Hindlimb muscle (tissue), 1 donor: ENCODE data around the gene CACNA1C. TPM values are rescaled to one million over a fixed set of nuclear protein-coding genes. Genes with fewer than 3 reads are reported as not detected.
A peak's percentile ranks its signal among the peaks of the same experiment; 100 is the strongest.
"Not testable (repeated sequence)": the region's sequence is repeated elsewhere in the genome, so short reads cannot be mapped to it uniquely, and the experiment has no call there.

Source experiments
- DNase-seq: peaks from one replicate; pipeline ENCODE4 v3.0.0-alpha.2; 2013
- polyA plus RNA-seq: library from polyadenylated mRNA; unstranded; fragments of 120-200 nt; gene quantifications from one replicate; pipeline ENCODE4 v1.2.1, GENCODE V29; 2013; ENCODE audit not compliant: insufficient read length

Gene CACNA1C
- polyA plus RNA-seq, 1 donor = 3.4 TPM

DNA sequence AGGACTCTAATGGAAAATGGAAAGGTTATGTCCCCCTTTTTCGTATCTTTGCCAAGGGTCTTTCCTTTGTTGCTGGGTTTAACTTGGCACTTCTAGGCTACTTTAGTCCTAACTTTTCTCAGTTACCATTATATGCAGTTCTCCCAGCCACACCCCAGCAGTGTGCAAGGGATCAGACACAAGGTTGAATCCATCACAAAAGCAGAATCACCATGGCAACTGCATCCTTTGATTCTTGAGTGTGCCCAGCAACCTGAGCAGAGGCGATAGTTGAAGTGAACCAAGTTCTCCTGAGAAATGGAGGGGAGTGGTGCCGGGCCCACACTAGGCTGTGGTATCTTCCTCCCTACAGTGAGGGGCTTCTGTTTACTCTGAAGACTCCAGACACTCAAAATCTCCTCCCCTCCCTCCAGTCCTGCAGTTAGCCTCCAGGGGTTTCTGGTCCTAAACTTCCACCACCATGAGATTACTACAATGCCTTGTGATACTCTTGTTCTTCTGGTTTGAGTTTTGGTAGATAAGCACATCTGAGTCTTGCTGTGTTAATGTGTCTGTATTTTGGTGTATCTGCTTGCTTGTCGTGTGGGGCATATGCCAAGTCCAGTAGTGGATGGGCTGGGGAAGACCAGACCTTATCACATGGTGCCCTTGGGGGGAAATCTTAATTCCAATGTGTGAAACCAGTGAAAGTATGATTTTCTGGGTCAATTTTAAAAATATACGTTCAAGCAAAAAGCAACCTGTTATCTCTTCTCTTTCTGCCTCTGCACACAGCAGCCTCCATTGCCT lies 183.9 kb downstream of the CACNA1C start:
- no peak for DNase-seq

DNA sequence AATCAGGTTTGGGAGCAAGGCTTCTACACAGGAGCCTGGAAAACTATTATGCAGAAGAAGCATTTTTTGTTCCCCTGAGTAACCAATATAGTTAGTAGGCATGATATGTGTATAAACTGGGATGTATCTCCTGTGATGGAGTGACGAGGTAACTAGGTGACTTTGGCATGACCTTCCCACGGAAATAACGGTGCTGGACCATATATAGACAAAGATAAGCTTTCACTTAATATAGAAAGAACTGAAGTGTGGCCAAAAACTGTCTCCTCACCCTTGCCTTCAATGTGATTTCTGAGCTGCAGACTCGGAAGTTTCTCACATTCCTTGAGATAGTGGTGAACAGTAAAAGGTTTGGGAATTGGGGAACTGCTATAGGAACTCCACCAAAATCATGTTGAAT lies 185.3 kb downstream of the CACNA1C start:
- no peak for DNase-seq

DNA sequence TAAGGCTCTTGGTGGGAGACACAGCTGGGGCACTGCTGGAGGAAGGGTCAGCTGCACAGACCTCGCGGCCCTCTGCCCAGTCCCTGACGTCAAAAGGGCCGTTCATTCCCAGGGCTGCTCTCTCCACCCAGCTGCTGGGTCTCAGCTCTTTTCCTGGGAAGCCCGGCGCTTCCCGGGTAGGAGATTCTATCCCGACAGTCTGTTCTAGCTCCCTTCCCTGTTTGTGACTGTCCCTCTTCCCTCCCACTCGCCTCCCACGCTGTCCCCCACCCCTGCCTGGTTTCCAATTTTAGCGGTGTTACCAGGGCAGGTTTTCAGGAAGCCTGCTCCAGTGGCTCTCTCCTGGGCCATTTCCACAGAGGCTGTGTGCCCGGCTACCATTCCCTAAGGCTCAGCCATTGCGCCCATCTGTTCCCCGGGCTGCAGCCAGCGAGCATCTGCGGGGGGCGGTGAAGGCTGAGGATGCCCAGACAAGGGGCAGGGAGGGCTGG lies 186.6 kb downstream of the CACNA1C start:
- no peak for DNase-seq

DNA sequence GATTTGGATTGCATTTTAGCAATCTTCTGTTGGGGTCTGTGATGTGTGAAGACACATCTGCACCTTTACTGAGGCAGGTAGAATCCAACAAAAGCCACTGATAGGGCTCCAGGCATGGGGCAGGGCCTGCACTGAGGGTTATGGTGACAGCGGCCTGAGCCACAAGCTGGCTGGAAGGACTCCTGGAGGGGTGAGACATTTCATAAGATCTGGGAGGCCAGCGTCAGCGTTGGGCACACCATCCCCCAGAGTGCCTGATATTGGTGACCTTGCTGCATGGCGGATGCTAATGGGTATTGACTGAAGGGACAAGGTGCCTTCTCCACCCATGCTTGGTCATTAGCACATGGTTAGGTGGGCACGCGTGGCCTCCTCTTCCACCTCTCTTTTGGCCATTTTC lies 187.6 kb downstream of the CACNA1C start:
- no peak for DNase-seq

DNA sequence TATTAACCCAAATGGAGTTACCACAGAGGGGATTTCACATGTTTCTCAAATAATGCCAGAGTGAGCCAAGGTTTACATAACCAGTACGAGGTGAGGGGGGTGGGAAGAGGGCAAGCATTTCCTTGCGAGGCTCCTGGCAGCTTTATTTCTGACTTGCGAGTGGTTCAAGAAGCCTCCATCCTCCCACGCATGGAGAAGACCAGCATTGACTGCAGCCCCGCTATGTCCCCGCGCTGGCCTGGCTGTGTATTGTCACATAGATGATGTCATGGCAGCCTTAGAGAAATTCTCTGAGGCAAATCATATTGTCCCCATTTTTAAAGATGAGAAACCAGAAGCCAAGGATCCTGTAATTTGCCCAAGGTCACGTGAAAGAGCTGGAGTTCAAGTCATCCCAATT lies 188.2 kb downstream of the CACNA1C start:
- no peak for DNase-seq

DNA sequence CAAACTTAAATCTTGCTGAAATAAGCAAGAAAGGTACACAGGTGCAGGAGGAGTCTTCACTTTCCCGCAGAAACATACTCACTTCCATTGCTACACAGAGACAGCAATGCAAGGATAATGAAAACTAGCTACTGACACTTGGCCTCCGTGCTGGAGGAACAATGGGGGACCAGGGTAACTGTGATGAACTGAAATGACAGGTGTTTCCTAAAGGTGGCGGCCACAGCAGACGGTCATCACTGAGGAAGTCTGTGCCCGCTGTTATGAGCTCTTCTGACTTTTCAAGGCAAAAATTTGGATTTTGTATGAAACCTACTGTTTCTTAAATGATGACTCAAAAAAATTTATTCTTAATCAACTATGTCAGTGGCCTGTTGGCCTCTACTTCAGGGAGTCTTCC lies 189.4 kb downstream of the CACNA1C start:
- no peak for DNase-seq

DNA sequence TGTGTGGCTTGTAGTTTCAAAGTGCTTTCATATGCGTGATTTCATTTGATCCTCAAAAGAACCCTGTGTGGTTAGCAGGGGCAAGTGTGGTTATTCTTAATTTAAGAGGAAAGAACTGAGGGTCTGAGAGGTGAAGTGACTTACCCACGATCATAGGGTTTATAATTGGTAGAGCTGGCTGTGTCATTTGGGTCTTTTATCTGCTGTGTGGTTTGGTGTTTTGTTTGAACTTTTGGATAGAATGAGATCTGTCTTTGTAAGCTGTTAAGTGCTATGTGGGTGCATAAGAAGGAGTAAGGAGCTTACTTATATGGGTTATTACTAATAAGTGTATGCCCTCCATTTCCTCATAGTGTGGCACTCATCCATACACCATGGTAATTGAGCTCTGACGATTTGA lies 190.0 kb downstream of the CACNA1C start:
- no peak for DNase-seq

DNA sequence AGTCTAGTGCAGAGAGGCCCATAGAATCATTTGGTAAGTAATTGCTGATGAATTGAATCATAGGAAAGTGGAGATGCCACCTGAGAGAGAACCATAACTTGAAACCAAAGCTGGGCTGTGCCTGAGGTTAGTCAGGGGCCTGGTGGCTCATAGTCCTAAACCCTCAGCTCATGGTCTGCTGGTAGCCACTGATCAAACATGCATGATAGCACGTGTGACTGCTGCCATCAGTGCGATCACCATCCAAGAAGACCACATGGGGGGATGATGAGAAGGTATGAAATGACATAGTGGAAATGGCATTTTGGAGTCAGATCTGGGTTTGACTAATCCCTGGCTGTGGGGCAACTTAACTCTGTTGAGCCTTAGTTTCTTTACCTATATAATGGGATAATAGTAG lies 190.5 kb downstream of the CACNA1C start:
- no peak for DNase-seq

DNA sequence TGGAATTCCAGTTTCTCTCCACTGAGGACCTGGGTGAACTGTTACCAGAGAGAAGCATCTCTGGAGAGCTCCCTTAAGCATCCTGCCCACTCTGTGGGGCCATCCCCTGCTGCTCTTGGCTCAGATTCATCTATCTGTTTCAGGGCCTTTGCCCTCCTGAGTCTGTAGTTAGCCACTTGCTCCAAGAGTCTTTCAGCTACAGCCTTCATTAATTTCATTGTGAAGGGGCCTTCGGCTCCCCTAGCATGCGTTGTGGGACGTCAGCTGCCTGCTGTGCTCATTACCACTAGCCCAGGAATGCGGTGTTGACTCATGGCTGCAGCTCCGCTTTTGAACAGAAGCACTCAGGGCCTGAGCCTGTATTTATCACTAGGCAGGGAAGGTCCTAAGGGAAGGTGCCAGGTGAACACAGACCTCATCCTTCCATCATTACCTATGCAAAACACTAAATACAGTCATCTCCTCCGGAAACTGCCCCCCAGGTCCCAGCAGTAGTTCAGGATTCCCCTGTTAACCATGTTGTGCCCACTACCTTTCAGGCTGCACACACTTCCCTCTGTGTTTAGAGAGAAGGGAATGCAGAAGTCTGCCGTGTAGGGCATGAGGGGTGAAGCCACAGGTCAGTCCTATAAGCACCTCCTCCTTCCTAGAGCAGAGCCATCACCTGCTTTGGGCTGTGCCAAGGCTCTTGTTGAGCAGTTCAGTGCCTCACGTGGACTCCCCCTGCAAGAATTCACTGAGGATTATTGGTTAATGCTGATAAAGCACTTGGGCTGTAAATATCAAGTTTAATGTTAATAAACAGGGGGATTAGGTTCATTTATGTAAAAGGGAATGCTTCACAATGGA lies 191.4 kb downstream of the CACNA1C start:
- DNase-seq = no peak

DNA sequence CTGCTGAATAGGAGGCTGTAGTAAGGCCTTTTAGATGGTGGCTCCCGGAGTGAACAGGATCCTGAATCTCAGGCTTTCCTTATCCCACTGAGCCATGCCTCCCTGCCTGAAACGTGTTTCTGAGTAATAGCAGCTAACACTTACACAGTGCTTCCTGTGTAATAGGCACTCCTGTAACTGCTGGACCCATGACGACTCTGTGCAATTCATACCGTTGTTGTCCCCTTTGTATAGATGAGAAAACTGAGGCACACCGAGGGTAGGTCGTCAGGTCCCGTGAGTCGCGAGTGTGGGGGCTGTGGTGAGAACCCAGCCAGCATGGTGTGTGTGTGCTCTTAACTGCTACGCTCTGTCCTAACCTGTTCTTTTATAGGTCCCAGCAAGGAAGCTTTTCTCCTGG lies 193.6 kb downstream of the CACNA1C start:
- DNase-seq = no peak

DNA sequence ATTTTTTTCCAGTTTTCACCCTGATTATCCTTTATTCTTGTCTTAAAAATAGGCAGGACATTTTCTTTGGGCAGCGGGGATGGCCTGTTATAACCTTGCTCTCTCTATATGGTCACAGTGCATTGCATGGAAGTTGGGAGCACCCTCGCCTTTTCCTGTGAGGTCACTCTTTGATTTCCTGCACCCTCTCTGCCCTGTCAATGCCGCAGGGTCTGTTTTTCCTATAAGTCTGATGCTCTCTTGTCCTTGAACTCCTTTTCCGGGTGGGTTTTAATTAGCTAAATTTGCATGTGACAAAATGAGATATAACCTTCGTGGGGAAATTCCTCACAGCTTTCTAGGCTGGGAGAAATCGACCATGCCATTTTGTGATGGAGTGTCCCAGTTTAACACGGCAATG lies 194.3 kb downstream of the CACNA1C start:
- DNase-seq = no peak

DNA sequence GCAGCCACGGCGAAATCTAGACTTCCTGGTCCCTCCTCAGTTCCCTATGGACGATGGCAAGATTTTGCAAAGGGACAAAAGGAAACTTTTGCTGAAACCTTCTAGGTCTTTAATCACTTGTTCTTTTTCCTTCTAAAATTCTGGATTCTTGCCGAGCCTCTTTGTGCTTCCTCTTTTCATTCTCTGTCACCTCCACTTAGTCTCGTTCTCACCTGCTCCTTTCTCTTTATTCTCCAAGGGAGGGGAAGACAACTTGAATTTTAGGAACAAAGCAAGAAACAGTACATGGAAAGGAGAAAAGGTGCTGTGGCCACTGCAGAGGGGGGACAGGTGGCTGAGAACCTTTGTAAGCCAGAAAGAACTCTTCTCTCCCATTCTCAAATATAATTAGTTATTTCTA lies 194.8 kb downstream of the CACNA1C start:
- DNase-seq = no peak

DNA sequence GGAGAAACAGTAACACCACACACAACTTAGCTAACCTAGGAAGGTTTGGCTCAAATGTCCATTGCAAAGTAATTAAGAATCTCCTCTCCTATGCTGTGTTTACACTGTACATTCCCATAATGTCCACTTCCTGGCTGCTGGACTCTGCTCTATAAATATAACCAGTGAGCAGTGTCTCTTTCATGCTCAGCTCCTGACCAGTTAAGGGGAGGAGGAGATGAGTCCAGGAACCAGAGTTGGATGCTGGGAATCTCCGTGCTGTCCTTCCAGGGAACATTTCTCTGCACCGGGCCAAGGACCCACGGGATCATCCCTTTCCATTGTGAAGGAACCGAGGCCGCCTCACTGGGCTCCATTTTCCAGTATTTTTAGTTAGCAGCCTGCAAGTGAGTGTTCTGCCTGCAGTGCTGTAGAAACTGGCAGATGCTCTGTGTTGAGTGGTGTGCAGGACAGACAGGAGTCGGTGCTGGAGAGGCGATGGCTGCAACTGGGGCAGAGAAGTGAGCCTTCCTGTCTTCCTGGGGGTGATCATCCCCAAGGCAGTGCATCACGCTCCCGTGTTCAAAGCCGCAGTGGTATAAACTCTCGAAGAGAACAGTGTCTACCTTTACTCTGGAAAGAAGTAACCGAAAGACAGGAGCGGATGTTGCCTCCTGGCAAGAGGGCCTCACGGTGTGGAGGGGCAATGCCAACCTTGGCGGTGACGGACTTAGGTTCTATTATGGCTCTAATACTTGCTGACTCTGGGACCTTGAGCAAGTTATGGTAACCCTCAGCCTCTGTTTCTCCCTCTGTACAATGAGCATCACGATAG lies 195.5 kb downstream of the CACNA1C start:
- DNase-seq = peak; percentile 64

DNA sequence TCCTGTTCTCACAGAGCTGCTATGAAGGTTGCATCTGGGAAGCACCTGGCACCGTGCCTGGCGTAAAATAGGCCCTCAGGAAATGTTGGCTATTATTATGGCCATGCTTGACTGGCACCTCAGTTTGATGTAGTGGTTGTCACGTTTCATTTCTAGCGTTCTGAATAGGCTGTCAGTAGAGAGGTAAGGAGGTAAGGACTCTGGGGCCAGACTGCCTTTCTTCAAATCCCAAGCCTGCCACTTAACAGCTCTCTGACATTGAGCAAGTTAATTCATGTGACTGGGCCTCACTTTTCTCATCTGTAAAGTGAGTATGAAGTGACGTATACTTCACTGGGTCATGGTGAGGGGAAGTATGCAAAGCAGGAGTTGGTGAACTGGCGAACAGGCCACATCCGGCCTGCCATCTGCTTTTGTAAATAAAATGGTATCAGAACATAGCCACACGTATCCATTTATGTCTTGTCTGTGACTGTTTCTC lies 196.2 kb downstream of the CACNA1C start:
- DNase-seq = no peak

DNA sequence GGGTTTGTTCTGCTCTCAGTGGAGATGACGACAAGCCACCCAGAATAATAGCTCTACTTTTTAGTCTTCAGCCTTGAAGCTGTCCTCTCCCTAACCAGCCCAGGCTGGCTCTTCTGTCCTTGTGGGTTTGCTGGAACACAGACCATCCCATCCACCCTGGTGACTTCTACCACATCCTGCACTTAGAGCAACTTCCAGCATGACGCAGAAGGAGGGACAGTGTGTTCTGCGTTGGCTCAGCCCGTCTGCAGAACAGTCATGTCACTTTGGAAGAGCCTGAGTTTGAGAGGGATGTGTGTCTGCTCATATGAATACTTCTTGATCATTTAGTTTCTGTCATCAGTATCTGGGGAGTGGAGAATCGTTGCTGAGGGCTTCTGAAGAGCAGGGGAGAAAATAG lies 198.0 kb downstream of the CACNA1C start:
- DNase-seq = no peak

DNA sequence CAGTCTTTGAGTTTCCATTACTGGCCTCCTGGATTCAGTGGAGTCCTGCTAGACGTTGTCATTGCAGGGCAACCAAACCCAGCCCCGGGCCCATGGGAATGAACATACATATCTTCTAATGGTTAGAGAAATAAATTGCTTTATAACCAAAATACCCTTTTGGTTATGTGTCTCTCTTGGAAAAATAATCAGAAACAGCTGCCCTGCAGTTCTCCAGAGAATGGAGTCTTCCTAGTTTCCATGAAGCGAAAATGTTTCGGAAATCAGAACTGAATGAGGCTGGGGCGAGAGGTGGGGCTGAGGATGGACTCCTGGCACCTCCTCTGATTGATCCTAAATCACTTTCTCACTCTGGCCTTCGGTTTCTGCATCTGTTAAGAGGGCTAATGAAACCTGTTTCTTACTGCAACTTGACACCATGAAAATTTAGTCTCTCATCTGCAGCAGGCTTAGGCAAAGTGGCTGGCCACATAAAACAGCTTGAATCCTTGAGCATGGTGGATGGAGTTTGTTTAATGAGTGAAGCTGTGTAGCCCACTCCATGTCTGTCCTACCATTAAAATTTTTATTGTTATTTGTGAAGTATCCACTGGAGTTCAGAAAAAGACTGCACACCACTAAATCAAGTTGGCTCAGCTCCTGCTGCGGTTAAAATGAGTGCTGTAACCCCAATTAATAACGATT lies 198.9 kb downstream of the CACNA1C start:
- DNase-seq = no peak

DNA sequence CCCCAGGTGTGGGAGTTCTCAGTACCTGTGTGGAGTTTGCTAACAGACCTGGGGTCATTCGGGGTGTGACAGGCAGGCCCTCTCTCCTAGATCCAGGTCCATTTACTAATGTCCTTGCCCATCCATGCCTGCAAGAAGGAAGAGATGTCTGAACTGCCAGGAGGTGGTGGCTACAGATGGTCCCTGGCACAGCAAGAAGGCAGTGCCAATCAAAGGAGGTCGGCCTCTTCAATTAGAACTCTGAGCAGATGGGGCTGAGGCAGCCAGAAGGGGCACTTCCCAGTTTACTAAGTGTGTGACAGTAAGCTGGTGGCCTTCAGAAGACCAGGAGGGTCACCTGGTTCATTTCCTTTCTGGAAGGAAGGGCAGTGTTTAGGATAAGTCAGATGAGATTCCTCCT lies 202.5 kb downstream of the CACNA1C start:
- DNase-seq = no peak

DNA sequence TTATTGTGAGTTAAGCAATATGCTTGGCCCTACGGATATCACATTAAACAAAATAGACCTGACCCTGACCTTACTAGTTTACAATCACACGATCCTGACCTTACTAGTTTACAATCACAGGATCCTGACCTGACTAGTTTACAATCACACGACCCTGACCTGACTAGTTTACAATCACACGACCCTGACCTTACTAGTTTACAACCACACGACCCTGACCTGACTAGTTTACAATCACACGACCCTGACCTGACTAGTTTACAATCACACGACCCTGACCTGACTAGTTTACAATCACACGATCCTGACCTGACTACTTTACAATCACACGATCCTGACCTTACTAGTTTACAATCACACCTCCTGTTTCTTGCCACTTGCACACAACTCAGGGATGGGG lies 202.9 kb downstream of the CACNA1C start:
- not testable (repeated sequence) for DNase-seq

DNA sequence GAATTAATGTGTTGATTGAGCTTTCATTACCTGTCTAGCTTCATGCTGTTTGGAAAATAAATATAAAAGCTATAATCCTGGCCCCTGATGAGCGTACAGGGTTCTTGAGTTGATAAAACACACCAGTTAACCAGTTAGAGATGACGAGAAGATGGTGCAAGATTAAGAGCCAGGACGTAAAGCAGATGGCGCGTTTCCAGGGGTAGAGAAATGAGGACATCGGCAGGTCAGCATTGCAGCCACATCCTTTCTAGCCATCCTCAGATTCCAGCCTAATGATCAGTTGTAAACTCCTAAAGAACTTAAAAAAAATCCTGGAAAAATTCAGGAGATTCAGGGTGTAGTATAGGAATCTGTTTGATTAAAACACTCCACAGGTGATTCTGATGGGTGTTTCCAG lies 203.7 kb downstream of the CACNA1C start:
- DNase-seq = no peak

DNA sequence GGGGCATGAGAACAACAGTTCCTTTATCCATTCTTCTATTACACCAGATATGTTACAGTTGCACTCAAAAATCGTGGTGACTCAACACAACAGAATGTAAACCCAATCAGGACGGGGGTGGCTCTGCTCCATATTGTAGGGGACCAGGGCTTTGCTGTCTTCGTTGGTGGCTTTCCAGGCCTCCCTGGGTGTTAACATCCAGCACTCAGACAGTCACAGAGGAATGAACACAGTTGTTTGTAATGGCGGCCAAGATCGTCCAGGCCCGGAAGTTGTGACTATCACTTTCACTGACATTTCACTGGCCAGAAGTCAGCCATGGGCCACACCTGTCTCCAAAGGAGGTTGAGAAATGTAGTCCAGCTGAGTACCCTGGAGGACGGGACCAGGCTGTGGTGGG lies 204.1 kb downstream of the CACNA1C start:
- DNase-seq = no peak

DNA sequence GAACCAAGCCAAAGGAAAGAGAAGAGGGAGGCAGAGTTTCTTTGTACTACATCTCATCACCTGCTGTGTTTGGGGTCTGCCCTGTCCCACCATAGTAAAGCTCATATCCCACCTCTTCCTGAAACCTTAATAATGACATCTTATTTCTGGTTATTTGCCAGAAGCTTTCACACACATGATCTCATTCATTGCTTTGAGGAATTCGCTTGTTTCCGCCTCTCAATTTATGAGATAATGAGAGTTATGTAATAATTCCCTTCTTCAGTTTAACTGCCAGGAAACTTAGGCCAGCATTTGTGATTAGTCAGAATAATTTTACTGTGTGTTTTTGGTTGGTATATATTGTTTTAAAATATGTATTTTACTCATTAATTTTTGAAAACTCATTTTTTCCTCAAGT lies 205.2 kb downstream of the CACNA1C start:
- DNase-seq = no peak

DNA sequence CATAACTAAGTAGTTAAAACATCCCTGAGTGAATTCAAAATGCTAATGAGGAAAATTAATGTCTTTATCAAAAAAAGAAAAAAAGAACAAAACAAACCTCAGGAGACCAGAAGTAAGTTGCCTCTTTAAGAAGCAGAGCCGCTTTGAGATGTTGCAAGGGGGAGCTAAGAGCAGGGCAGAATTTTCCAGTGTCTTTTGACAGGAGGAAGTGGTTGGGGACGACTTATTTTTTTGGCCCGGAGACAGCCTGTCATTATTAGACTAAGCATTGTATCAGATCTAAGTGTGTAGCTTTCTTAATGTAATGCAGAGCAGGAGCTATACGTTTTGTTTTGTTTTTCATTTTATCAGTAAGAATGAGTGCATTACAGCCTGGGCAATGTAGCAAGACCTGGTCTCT lies 206.6 kb downstream of the CACNA1C start:
- no peak for DNase-seq
